ENCODE results near the gene AUH.

DNA sequence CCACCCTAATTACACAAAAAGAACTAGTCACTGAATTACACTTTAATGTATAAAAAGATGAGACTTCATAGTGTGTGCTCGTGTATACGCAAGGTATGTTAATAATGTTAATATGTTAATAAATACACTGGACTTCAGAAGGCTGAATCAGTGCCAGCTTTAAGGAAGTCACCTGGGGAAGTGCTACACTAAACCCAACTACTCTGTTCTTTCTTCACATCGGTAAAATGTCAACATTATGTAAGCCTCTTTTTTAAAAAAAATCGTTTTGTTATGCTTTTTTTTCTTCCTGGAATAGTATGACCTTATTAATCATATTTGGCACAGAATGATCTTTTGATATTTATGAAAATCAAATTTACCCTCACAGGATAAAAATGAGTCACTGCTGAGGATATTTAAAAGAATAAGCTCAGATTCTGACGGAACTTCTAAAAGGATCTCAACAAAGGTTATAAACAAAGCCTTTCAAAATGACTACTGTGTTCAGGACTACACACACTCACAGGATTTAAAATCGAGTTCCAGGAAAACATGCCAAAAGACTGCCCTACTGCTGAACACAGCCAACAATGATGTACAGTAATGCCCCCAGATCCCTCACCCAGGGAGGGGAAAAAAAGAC is 75.9 kb downstream of the AUH start:
- TF ChIP-seq ZFX (IDR thresholded peaks at IDR 0.05) (no peak), CEBPB (IDR thresholded peaks at IDR 0.05; ENCODE audit: low read depth) (0 out of 2 replicates have a peak, but pooled peaks have one; percentile 26), POLR2A (IDR thresholded peaks at IDR 0.05; ENCODE audit: borderline replicate concordance, extremely low read depth, insufficient read depth, insufficient read length) (no peak), JUND (IDR thresholded peaks at IDR 0.05) (no peak; the same call in 1 of the 2 replicates), EZH2 (IDR thresholded peaks at IDR 0.05) (no peak)
- TF ChIP-seq, protein P1, sequence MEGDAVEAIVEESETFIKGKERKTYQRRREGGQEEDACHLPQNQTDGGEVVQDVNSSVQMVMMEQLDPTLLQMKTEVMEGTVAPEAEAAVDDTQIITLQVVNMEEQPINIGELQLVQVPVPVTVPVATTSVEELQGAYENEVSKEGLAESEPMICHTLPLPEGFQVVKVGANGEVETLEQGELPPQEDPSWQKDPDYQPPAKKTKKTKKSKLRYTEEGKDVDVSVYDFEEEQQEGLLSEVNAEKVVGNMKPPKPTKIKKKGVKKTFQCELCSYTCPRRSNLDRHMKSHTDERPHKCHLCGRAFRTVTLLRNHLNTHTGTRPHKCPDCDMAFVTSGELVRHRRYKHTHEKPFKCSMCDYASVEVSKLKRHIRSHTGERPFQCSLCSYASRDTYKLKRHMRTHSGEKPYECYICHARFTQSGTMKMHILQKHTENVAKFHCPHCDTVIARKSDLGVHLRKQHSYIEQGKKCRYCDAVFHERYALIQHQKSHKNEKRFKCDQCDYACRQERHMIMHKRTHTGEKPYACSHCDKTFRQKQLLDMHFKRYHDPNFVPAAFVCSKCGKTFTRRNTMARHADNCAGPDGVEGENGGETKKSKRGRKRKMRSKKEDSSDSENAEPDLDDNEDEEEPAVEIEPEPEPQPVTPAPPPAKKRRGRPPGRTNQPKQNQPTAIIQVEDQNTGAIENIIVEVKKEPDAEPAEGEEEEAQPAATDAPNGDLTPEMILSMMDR (IDR thresholded peaks at IDR 0.05 in 2 of 3, conservative IDR thresholded peaks at IDR 0.05 in 1 of 3; ENCODE audit: borderline replicate concordance in 1 of 3, insufficient read depth in 1 of 3, low read depth in 2 of 3, low read length in 2 of 3), result no peak
- TF ChIP-seq, protein P2, sequence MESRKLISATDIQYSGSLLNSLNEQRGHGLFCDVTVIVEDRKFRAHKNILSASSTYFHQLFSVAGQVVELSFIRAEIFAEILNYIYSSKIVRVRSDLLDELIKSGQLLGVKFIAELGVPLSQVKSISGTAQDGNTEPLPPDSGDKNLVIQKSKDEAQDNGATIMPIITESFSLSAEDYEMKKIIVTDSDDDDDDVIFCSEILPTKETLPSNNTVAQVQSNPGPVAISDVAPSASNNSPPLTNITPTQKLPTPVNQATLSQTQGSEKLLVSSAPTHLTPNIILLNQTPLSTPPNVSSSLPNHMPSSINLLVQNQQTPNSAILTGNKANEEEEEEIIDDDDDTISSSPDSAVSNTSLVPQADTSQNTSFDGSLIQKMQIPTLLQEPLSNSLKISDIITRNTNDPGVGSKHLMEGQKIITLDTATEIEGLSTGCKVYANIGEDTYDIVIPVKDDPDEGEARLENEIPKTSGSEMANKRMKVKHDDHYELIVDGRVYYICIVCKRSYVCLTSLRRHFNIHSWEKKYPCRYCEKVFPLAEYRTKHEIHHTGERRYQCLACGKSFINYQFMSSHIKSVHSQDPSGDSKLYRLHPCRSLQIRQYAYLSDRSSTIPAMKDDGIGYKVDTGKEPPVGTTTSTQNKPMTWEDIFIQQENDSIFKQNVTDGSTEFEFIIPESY (IDR thresholded peaks at IDR 0.05; ENCODE audit: extremely low read depth, insufficient replicate concordance, low read length), result no peak
- TF ChIP-seq, protein P3, sequence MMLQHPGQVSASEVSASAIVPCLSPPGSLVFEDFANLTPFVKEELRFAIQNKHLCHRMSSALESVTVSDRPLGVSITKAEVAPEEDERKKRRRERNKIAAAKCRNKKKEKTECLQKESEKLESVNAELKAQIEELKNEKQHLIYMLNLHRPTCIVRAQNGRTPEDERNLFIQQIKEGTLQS (IDR thresholded peaks at IDR 0.05), result no peak

Data from HCT116 (cell line).